Activated CD4-positive, CD25-positive, alpha-beta regulatory T cell treated with anti-CD3 and anti-CD28 coated beads, Interleukin-2, amount 50 U/mL, for 16 hours (primary cell): ENCODE data around the gene SOWAHC.
A peak's percentile ranks its signal among the peaks of the same experiment; 100 is the strongest.
"Not testable (repeated sequence)": the region's sequence is repeated elsewhere in the genome, so short reads cannot be mapped to it uniquely, and the experiment has no call there.

Source experiments
- DNase-seq: peaks from one replicate; pipeline ENCODE4 v3.0.0-alpha.2; 2020; ENCODE audit warnings: low read depth, low spot score

SOWAHC gene, protein sequence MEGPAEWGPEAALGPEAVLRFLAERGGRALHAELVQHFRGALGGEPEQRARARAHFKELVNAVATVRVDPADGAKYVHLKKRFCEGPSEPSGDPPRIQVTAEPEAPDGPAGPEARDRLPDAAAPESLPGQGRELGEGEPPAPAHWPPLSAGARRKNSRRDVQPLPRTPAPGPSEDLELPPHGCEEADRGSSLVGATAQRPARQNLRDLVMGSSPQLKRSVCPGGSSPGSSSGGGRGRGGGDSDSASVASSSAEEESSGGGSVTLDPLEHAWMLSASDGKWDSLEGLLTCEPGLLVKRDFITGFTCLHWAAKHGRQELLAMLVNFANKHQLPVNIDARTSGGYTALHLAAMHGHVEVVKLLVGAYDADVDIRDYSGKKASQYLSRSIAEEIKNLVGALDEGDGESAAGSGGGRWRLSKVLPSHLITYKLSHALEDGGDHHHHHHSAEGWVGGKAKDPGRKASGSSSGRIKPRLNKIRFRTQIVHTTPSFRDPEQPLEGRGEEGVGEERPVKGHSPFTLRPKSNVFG

DNA sequence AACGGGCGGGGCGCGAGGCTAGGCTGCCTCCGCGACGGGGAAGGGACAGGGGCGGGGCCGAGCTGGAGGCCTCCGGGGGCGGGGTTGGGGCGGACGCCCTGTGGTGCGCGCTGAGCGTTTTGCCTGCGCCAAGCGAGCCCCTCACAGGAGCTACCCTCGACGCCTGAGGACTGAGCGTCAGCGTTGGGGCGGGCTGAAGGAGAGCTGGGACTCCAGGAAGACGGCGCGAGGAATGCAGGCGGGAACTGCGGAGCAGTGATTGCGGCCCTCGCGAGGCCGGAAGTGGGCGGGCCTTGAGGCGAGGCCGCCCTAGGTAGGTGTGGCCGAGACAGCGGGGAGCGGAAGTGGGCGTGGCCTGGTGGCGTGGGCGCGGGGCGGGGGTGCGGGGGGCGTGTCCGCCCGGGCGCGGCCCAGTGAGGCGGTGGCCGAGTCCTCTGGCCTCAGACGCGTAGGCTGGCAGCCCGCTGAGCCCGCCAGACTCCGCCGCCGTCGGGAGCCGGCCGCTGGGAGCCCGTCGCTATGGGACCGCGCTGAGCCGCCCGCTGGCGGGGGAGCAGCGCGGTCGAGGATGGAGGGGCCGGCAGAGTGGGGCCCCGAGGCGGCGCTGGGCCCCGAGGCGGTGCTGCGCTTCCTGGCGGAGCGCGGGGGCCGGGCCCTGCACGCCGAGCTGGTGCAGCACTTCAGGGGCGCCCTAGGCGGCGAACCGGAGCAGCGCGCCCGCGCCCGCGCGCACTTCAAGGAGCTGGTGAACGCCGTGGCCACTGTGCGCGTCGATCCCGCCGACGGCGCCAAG is at the start of gene SOWAHC, which contains the start of gene SEPTIN10:
TSS of gene SOWAHC (plus strand) at position 443 of the 793 bp plus-strand sequence. CDS start at position 569, 126 bp downstream.
TSS of gene SEPTIN10 (minus strand) at position 45 of the 793 bp plus-strand sequence. CDS start 139 bp downstream, outside the sequence.
- DNase-seq, result peak; percentile 72

GRCh38 chr2:109575373-109575772 is 38.8 kb upstream of the SOWAHC start:
- no peak for DNase-seq

DNA sequence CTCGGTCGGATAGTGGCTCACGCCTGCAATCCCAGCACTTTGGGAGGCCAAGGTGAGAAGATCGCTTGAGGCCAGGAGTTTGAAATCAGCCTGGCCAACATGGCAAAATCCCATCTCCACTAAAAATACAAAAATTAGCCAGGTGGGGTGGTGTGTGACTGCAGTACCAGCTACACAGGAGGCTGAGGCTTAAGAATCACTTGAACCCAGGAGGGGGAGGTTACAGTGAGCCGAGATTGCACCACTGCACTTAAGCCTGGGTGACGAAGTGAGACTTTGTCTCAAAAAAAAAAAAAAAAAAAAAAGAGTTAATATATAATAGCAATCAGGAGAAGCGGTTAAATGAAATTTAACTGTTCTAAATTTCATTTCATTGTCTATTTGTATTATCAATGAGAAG is 36.5 kb upstream of the SOWAHC start:
- not testable (repeated sequence) for DNase-seq

GRCh38 chr2:109582928-109583895 is 31.0 kb upstream of the SOWAHC start:
- no peak for DNase-seq

DNA sequence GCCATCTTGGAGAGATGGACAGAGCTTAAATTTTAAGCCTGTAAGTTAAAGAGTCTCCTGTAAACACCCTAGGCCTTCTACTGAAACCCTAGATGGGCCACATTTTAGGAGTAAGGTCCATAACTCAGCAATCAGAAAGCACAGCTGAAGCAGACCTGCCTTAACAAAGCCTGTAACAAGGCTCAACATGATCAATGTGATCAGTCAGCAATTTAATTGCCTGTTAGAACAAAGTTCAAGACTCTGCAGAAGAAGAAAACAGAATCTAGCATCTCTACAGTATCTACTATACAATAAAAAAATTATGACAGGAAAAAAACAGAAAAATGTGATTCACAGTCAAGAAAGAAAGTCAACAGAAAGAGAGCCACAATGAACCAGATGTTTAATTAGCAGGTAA is 27.5 kb upstream of the SOWAHC start:
- DNase-seq, result no peak

DNA sequence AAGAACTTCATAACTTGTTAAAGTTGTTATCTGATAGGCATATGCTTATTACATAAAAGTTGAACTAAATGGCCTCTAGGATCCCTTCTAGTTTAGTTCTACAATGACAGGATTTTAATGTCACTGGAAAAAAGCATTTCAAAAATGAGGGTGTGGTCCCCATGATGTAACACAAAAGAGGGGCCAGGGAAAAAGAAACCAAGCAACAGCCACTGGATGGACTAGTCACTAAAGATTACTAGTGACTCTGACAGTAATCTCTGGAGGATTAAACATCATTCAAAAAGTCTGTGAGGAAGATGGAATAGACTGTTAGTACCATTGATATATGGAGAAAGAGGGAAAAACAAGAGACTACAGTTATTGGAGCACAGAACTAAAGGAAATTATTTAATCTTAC is 23.0 kb upstream of the SOWAHC start:
- no peak for DNase-seq

- DNase-seq, result no peak
These were observed 21.3 kb upstream of the SOWAHC start for GRCh38 chr2:109592905-109593304.

DNA sequence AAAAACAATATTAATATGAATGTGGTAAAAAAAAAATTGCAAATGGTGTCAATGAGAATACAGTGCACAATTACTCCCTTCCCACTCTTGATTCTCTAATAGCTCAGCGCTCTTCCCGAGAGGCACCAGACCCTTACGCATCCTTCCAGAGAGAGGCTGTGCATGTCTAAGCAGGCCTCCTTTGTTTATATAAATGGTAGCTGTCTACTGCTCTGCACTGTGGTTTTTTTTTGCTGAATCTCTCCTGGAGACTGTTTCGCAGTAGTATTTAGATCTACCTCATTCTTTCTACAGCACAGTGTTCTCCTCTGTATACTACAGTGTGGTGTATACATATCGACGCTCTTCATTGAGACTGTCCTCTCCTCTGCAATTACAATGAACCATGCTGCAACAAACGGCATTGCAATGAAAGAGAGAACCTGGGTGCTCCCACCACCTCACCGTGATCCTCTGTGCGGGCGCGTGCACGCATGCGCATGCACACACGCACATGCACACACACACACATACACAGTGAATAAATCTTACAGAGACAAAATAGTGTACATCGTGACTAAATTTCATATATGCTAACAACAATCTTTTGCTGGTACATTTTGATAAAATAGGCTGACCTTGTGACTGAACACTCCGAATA is 19.8 kb upstream of the SOWAHC start:
- no peak for DNase-seq

GRCh38 chr2:109595644-109596043 is 18.5 kb upstream of the SOWAHC start:
- no peak for DNase-seq

DNA sequence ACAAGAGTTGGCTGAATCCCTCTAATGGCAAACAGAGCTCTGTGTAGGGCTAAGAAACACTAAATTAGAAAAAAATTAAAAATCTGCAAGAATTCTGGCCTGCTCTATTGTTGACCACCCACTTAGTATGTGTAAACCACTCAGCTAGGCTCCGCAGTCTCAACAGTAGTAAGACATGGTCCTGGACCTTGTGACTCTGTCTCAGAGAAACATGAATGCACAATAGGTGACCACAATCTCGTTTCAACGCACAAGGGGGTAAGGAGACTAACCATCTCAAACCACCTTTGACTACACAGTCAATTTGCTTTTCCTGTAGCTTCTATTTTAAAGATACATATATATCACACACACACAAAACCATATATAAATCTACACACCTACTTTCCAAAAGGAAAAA is 16.9 kb upstream of the SOWAHC start:
- DNase-seq, result no peak

DNA sequence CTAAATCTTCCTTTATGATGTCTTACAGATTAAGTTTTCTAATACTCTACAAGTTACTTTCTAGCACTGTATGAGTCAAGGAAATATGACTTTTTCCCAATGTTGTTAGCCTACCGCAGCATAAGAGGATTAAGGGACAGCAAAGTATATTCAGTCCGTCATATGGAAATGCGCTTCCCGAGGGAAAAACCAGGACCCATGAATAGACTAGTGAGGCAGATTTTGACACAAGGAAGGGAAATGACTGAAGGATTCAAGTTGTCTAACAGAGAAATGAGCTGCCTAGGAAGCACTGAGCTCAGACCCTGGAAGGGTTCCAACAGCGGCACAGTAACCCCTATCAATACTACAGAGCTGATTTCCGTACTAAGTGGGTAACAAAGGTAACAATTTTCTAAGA is 12.4 kb upstream of the SOWAHC start:
- no peak for DNase-seq

DNA sequence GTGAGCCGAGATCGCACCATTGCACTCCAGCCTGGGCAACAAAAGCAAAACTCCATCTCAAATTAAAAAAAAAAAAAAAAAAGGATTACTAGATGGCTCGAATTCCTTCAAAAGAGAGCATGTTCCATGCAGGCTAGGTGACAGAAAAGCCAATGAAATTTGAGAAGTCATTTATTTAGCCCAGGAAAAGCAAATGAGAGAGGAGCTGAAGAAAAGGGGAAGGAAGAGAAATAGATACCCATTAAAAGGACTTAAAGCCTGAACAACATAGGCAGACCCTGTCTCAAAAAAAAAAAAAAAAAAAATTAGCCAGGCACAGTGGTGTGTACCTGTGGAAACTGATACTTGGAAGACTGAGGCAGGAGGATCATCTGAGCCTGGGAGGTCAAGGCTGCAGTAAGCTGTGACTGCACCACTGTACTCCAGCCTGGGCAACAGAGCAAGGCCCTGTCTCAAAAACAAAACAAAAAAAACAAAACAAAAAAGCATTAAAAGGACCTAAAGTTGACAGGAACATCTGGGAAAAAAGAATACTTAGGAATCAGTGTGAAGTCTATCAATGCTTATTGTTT is 11.5 kb upstream of the SOWAHC start:
- DNase-seq, result no peak

DNA sequence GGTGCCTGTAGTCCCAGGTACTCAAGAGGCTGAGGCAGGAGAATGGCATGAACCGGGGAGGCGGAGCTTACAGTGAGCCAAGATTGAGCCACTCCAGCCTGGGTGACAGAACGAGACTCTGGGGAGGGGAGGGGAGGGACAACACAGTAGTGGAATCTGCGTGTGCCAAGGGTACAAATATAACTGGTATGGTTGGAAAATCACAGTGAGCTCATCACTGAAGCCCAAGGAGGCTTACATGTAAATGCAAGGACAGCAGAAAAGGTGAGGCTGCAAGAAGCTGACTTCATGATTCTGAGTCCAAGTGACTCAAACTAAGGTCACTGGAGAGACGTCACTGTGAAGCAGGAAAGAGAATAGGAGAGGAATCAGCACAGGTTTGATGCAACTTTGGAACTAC is 9.6 kb upstream of the SOWAHC start:
- no peak for DNase-seq

DNA sequence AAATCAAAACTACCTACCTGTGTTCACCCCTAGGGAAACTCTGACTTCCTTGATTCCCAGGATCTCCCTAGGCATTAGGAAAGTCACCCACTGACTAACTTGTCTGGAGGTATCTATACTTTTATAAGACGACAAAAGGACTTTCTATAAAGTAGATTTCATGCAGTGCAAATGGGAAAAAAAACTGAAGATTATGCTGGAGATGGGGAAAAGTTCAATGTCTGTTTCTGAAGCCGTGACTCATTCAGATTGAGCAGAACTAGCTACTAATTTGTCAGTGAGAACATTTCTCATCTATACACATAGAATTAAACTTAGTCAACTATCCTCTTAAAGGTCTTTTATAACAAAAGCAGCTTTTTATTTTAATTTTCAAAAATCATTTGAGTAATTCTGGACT is 6.4 kb upstream of the SOWAHC start:
- DNase-seq, result no peak

DNA sequence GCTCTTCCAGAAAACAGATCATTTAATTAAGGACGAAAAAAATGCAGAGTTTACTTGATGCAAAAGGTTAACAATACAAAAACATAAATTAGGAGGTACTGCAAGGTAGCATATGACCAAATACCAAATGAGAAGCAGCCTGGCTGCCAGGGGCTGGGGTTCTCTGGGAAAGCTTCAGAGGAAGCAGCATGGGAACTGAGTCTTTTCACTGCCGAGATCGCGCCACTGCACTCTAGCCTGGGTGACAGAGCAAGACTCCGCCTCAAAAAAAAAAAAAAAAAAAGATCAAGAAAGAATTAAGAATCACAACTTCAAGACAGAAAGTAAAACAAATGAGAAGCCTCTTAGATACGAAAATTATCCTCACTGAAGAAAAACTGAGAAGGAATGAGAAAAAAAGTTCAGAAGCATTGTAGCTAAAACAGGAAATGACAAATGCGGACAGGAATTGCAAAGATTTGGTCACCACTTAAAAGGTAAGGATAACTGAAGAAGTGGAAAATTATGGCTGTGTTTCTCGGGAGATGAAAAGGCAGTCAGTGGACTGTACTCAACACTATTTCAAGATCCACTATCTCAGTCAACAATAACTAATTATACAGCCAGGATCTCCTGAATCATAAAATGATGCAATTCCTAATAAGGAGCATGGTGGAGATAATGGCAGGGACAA is 4.7 kb upstream of the SOWAHC start:
- no peak for DNase-seq

DNA sequence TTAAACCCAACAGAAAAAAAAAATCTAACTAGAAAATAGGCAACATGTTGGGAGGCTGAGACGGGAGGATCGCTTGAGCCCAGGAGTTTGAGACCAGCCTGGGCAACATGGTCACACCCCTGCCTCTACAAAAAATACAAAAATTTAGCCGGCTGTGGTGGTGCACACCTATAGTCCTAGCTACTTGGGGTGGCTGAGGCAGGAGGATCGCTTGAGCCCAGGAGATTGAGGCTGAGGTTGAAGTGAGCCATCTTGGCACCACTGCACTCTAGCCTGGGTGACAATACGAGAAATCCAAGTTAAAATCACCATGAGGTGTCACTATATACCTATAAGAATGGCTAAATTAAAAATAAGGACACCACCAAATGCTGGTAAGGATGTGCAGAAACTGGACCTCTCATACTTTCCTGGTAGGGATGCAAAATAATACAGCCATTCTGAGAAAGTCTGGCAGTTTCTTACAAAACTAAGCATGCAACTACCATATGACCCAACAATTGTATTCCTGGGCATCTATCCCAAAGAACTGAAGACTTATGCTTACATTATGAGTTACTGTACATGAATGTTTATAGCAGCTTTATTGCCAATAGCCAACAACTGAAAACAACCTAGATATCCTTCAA is 2.6 kb upstream of the SOWAHC start:
- DNase-seq, result no peak

GRCh38 chr2:109613081-109613921 is 863 bp upstream of the SOWAHC start:
- DNase-seq, result no peak
